Limb (tissue), 2 donors: ENCODE data around the gene CENPE.
"Not testable (repeated sequence)": the region's sequence is repeated elsewhere in the genome, so short reads cannot be mapped to it uniquely, and the experiment has no call there.

Source experiments
- DNase-seq, 2 donors: peaks; one replicate each; pipeline ENCODE4 v3.0.0-alpha.2; 2016; ENCODE audit errors: extremely low spot score in 2 of 2

Gene CENPE

DNA sequence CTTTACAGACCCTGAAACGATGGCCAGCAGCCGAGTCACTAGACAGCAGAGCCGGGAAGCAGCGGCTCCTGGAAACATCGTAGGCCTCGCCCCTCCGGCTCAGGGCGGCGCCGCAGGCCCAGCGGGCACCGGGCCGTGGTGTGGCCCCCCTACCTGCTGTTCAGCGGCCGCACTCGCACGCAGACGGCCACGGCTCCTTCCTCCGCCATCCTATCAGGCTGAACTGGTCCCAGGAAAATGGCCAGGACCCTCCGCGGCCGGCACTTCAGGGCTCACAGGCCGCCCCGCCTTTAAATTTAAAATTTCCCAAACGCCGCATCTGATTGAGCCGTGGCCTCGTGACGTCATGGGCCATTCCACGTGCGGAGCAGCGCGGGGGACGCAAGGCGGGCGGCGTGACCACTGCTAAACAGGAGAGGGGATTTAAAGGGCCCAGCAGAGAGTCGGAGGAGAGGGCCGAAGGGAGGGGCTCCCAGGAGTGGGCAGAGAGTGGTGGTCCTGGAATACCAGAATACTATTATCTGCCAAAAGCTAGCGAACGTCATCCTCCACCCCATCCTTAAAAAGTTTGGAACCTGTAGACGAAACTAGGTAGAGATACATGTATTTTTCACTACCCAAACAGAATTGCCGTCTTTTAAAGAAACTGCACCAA, at the start of gene CENPE:
TSS of gene CENPE (minus strand) at position 233 of the 655 bp plus-strand sequence. CDS start at position 209, 24 bp downstream.
- DNase-seq: peak; percentile 92 to 95

DNA sequence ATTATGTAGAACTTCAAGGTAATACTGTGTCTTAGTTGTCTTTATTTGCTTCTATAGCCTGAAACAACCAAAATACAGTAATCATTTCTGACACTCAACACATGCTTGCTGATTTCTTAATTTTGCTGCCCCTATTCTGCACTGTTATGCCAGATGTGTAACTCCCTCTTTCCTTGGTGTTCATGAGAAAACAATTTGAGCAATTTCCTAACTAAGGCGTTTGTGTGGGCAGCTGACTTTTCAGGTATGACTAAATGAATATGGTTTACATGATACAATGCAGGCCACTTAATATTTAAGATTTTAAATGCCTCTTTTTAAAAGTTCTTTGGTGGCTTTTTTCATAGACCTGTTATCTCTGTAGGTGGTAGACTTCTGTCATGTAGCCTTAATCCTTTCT, 46.1 kb upstream of the CENPE start:
- no peak for DNase-seq

DNA sequence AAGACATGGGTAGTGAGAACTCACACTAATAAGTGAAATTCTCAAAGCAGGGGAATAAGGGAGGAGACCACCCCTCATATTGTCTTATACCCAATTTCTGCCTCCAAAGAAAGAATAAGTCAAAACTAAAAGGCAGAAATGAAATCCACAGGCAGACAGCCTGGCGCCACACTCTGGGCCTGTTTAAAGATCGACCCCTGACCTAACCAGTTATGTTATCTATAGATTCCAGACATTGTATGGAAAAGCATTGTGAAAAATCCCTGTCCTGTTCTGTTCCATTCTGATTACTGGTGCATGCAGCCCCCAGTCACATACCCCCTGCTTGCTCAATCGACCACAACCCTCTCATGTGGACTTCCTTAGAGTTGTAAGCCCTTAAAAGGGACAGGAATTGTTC, 32.8 kb upstream of the CENPE start:
- not testable (repeated sequence) for DNase-seq

DNA sequence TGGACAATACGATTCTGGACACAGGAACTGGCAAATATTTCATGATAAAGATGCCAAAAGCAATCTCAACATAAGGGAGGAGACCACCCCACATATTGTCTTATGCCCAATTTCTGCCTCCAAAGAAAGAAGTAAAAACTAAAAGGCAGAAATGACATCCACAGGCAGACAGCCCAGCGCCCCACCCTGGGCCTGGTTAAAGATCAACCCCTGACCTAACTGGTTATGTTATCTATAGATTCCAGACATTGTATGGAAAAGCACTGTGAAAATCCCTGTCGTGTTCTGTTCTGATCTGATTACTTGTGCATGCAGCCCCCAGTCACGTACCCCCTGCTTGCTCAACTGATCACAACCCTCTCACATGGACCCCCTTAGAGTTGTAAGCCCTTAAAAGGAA, 25.4 kb upstream of the CENPE start:
- DNase-seq: not testable (repeated sequence)

GRCh38 chr4:103207673-103208072, 9.5 kb upstream of the CENPE start:
- no peak for DNase-seq

DNA sequence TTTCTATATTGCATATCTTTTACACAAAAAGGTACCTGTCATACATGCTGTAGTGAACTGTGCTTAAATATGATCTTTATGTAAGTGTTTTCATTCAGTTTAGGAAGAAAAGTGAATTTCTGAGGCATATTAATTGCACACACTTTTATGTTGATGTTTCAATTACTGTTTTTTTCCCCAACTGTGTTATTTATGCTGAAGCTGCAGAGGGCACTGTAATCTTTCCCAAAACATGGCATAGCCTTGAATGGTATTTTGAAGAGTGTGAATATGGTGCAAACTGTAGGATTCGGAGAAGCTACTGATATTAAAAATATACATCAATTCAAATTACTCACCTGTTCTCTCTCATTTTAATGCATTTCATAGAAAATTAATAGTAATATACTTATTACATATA, 6.0 kb upstream of the CENPE start:
- peak in 1 of 2 donors; percentile 43 for DNase-seq

DNA sequence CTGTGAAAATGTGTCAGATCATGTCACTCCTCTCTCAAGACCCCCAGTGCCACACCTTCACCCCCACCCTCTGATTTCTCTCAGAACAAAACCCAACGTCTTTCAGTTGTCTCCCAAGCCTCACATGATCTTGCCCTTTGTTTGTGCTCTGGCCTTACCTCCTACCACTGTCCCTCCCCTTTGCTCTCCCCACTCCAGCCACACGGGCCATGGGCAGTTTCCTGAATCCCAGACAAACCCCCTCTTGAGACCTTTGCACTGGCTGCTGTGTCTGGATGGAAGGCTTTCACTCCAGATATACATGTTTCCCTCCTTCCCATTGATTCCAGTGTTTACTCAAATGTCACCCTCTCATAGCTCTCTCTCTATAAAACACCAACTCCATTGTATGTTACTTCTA, 3.6 kb upstream of the CENPE start:
- no peak for DNase-seq

DNA sequence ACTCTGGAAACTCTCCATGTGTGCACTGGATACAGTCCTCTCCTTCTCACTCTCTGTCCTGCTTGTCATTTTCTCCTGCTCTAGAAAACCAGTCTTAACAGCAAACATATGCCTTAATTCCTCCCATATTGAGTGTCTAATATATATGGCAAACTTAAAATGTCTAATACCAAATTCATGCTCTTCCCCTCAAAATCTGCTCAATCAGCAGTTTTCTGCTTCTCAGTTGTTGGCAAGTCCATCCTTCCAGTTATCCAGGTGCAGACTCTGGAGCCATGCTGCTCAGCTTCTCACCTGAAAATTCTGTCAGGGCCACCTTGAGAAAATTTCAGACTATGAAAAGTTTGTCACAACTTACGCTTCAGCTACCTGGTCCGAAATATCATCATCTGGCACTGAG, 3.1 kb upstream of the CENPE start:
- DNase-seq: no peak

- DNase-seq: no peak
These were observed 866 bp upstream of the CENPE start for GRCh38 chr4:103199009-103199408.

- no peak for DNase-seq
These were observed 405 bp downstream of the CENPE start for GRCh38 chr4:103197765-103198110.

GRCh38 chr4:103193457-103193856, 4.7 kb downstream of the CENPE start:
- DNase-seq: no peak

DNA sequence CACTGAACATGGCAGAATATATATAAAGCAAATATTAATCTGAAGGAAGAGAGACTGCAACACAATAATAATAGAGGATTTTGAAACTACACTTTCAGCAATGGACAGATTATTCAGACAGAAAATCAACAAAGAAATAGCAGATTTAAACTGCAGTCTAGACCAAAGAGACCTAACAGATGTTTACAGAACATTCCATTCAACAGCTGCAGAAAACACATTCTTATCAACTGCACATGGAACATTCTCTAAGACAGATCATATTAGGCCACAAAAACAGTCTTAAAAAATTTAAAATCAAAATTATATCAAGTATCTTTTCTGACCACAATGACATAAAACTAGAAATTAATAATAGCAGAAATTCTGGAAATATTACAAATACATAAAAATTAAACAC, 27.1 kb downstream of the CENPE start:
- DNase-seq: peak in 1 of 2 donors; percentile 19

GRCh38 chr4:103169750-103170149, 28.4 kb downstream of the CENPE start:
- not testable (repeated sequence) for DNase-seq

GRCh38 chr4:103168993-103169392, 29.1 kb downstream of the CENPE start:
- DNase-seq: no peak

DNA sequence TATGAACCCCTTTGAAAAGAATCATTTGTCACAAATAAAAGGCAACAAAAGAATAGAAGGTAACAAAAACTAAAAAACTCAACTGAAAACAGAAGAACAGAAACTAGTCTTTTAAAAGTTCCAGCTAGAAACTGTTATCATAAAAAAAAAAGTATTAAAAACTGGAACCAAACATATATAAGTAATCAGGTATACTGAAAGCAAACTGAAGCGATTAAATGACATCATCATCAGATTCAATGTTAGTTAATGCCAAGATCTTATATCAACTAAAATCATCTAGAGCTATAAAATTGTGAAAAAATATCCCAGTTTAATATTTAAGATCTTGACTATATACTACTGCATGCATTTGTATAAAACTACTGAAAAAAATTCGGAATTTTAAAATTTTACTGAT, 36.0 kb downstream of the CENPE start:
- DNase-seq: no peak

DNA sequence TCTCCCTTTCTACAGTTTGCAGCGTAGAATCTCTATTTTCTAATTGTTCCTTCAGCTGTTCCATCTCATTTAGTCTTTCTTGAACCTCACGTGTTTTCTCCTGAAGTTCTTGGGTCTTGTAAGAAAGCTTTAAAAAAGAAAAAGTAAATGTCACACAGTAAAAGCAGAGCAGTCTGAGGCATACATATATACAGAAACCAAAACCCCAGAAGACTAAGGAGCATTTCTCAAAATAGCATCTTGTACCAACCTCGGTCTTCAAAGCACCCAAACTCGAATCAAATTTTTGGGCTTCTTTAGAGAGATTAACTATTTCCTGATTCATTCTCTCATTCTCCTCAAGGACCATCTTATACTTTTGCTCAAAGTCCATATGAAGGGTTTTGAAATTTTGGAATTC, 39.4 kb downstream of the CENPE start:
- no peak for DNase-seq

DNA sequence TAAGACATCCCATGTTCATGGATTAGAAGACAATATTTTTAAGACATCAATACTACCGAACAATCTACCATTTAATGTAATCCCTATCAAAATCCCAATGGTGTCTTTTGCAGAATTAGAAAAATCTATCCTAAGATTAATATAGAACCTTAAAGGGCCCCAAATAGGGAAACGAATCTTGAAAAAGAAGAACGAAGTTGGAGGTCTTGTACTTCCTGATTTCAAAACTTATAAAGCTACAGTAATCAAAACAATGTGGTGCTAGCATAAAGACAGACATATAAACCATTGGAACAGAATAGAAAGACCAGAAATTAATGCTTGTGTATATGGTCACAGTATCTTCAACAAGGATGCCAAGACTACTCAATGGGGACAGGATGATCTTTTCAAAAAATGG, 42.0 kb downstream of the CENPE start:
- no peak for DNase-seq

GRCh38 chr4:103152381-103152780, 45.8 kb downstream of the CENPE start:
- no peak for DNase-seq

- no peak for DNase-seq
These were observed 47.5 kb downstream of the CENPE start for GRCh38 chr4:103150677-103151076.

DNA sequence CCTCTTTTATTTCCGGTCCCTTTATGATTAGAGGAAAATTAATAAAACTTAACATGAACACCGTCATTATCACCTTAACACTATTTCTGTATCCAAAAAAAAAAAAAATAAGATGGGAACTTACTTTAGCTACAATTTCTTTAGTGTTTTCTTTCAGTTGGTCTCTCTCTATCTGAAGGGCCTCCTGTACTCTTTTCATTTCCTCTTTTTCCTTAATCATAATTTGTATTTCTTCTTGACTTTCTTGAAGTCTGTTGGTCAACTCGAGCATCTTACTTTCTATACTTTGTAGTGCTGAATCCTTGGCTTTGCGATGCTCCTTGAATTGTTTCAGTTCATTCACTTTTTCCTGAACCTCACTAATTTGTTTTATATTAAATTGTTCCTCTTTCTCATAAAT, 53.2 kb downstream of the CENPE start:
- DNase-seq: no peak

GRCh38 chr4:103137446-103137827, 60.7 kb downstream of the CENPE start:
- no peak for DNase-seq

- DNase-seq: no peak
These were observed 61.3 kb downstream of the CENPE start for GRCh38 chr4:103136671-103137445.

DNA sequence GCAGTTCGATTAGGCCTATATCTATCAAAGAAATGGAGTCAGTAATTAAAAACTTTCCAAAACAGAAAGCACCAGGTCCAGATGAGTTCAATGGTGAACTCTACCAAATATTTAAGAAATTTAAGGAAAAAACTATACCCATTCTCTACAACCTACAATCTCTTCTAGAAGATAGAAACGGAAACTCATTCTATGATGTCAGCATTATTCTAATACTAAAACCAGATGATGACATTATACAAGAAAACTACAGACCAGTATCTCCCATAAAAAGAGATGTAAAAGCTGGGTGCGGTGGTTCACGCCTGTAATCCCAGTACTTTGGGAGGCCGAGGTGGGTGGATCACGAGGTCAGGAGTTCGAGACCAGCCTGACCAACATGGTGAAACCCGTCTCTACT, 69.0 kb downstream of the CENPE start:
- DNase-seq: no peak
